GM19035 (cell line): ENCODE data around the gene PIP5K1B.

Source experiments
- ATAC-seq: cut with Tn5 transposase; IDR thresholded peaks from one replicate; pipeline ENCODE4 v1.9.1; 2021; ENCODE audit not compliant: unreplicated experiment

PIP5K1B gene

GRCh38 chr9:68763104-68763503, 58.1 kb downstream of the PIP5K1B start:
- no peak for ATAC-seq

GRCh38 chr9:68768619-68769018, 63.6 kb downstream of the PIP5K1B start:
- ATAC-seq = no peak

- no peak for ATAC-seq
Observed at GRCh38 chr9:68769852-68770251, 64.8 kb downstream of the PIP5K1B start.

GRCh38 chr9:68771376-68771775, 66.3 kb downstream of the PIP5K1B start:
- no peak for ATAC-seq

GRCh38 chr9:68775003-68775730, 70.1 kb downstream of the PIP5K1B start:
- no peak for ATAC-seq

- ATAC-seq = no peak
Observed at GRCh38 chr9:68777070-68777763, 72.2 kb downstream of the PIP5K1B start.

GRCh38 chr9:68778635-68779034, 73.6 kb downstream of the PIP5K1B start:
- no peak for ATAC-seq

GRCh38 chr9:68779558-68780379, 74.7 kb downstream of the PIP5K1B start:
- peak; percentile 88 for ATAC-seq

- no peak for ATAC-seq
Observed at GRCh38 chr9:68780380-68780712, 75.3 kb downstream of the PIP5K1B start.

- ATAC-seq = no peak
Observed at GRCh38 chr9:68780720-68781119, 75.7 kb downstream of the PIP5K1B start.

- ATAC-seq = no peak
Observed at GRCh38 chr9:68781928-68782327, 76.9 kb downstream of the PIP5K1B start.

- no peak for ATAC-seq
Observed at GRCh38 chr9:68782546-68782945, 77.5 kb downstream of the PIP5K1B start.

- no peak for ATAC-seq
Observed at GRCh38 chr9:68785965-68786364, 80.9 kb downstream of the PIP5K1B start.

GRCh38 chr9:68791169-68791568, 86.1 kb downstream of the PIP5K1B start:
- ATAC-seq = no peak

GRCh38 chr9:68793605-68794343, 88.7 kb downstream of the PIP5K1B start:
- ATAC-seq = peak; percentile 79

GRCh38 chr9:68794898-68795297, 89.9 kb downstream of the PIP5K1B start:
- no peak for ATAC-seq

GRCh38 chr9:68795411-68795810, 90.4 kb downstream of the PIP5K1B start:
- ATAC-seq = no peak

- ATAC-seq = no peak
Observed at GRCh38 chr9:68797116-68797515, 92.1 kb downstream of the PIP5K1B start.

GRCh38 chr9:68798423-68798822, 93.4 kb downstream of the PIP5K1B start:
- ATAC-seq = no peak

GRCh38 chr9:68800836-68801235, 95.8 kb downstream of the PIP5K1B start:
- no peak for ATAC-seq

GRCh38 chr9:68802525-68803015, 97.5 kb downstream of the PIP5K1B start:
- ATAC-seq = peak; percentile 99
